ENCODE data around the gene PSKH1. TPM values are rescaled to one million over a fixed set of nuclear protein-coding genes. Genes with fewer than 3 reads are reported as not detected.

Gene PSKH1
- total RNA-seq, 2 experiments from 2014 or later, result 21.0 to 21.6 TPM

GRCh38 chr16:67942510-67943255 lies 49.6 kb downstream of the PSKH1 start:
- Mint-ChIP-seq H3K36me3 (peaks cover 10% of the 10 kb centered on the region), H3K27ac (no peak overlapping the region), H3K27me3 (no peaks in the 10 kb centered on the region), H3K4me1 (peaks cover 27% of the 10 kb centered on the region), H3K9me3 (ENCODE audit: low read depth) (no peaks in the 10 kb centered on the region), H3K4me3 (no peak overlapping the region)
- CTCF ChIA-PET, result interaction anchor here (0.6 to 5.2 kb wide), 13 partner anchors 8 to 139 kb away, joined by 3 to 28 read pairs (median 4); partner anchors contain the start of gene NRN1L
- no peak for ATAC-seq
- DNase-seq, result no peak

- H3K9me3 Mint-ChIP-seq (ENCODE audit: low read depth), result no peaks in the 10 kb centered on the region
These were observed 50.2 kb downstream of the PSKH1 start for GRCh38 chr16:67943256-67943618.

GRCh38 chr16:67943619-67944504 lies 50.8 kb downstream of the PSKH1 start, which contains the start of gene LCAT:
Gene LCAT, minus strand, starts transcription at chr16:67944120. Its CDS starts 19 bp downstream, at chr16:67944101.
- Mint-ChIP-seq H3K4me3 (no peak within 1 kb of the TSS), H3K36me3 (peaks cover 11% of the 10 kb centered on the region), H3K4me1 (peaks cover 27% of the 10 kb centered on the region), H3K27me3 (no peaks in the 10 kb centered on the region), H3K27ac (peak within 1 kb of the TSS; percentile 59), H3K9me3 (ENCODE audit: low read depth) (no peaks in the 10 kb centered on the region)
- ATAC-seq (no peak), DNase-seq (no peak)
- CTCF ChIA-PET, result interaction anchor here (1.7 kb wide), 1 partner anchor 9 kb away, joined by 6 read pairs; no protein-coding TSS in a partner anchor

More at GRCh38 chr16:67943256-67943618, 50.2 kb downstream of the PSKH1 start:
- Mint-ChIP-seq H3K27me3 (no peaks in the 10 kb centered on the region), H3K27ac (no peak overlapping the region), H3K4me1 (peaks cover 27% of the 10 kb centered on the region), H3K36me3 (peaks cover 10% of the 10 kb centered on the region), H3K4me3 (no peak overlapping the region)
- CTCF ChIA-PET, result interaction anchor here (1.7 to 5.2 kb wide), 2 partner anchors 60 to 136 kb away, joined by 3 to 28 read pairs; partner anchors contain the start of gene NRN1L
- ATAC-seq, result no peak
- DNase-seq, result no peak

- H3K4me3 Mint-ChIP-seq, result no peak overlapping the region
- H3K27ac Mint-ChIP-seq, result no peak overlapping the region
- DNase-seq (no peak), ATAC-seq (no peak)
- H3K9me3 Mint-ChIP-seq (ENCODE audit: low read depth), result no peaks in the 10 kb centered on the region
- H3K36me3 Mint-ChIP-seq, result peaks cover 13% of the 10 kb centered on the region
- H3K27me3 Mint-ChIP-seq, result no peaks in the 10 kb centered on the region
- CTCF ChIA-PET, result interaction anchor here (0.5 to 1.7 kb wide), 2 partner anchors 10 to 282 kb away, joined by 4 to 6 read pairs; no protein-coding TSS in a partner anchor
- H3K4me1 Mint-ChIP-seq, result peaks cover 19% of the 10 kb centered on the region
These were observed 51.8 kb downstream of the PSKH1 start for GRCh38 chr16:67944690-67945391.

- Mint-ChIP-seq H3K36me3 (peaks cover 13% of the 10 kb centered on the region), H3K9me3 (ENCODE audit: low read depth) (no peaks in the 10 kb centered on the region), H3K27me3 (no peaks in the 10 kb centered on the region), H3K4me3 (no peak overlapping the region), H3K4me1 (peaks cover 13% of the 10 kb centered on the region), H3K27ac (no peak overlapping the region)
- DNase-seq, result no peak
- CTCF ChIA-PET, result interaction anchor here (0.5 to 1.7 kb wide), 2 partner anchors 10 to 281 kb away, joined by 4 to 6 read pairs; no protein-coding TSS in a partner anchor
- no peak for ATAC-seq
These were observed 52.4 kb downstream of the PSKH1 start for GRCh38 chr16:67945392-67945933.

- no peak overlapping the region for H3K4me3 Mint-ChIP-seq
- ATAC-seq (no peak), DNase-seq (no peak)
- no peaks in the 10 kb centered on the region for H3K9me3 Mint-ChIP-seq (ENCODE audit: low read depth)
- H3K27me3 Mint-ChIP-seq, result no peaks in the 10 kb centered on the region
- peaks cover 10% of the 10 kb centered on the region for H3K4me1 Mint-ChIP-seq
- CTCF ChIA-PET, result interaction anchor here (1.2 kb wide), 1 partner anchor 95 kb away, joined by 3 read pairs; no protein-coding TSS in a partner anchor
- H3K27ac Mint-ChIP-seq, result no peak overlapping the region
- peaks cover 13% of the 10 kb centered on the region for H3K36me3 Mint-ChIP-seq
These were observed 53.1 kb downstream of the PSKH1 start for GRCh38 chr16:67946128-67946569.

- H3K9me3 Mint-ChIP-seq (ENCODE audit: low read depth), result no peaks in the 10 kb centered on the region
- no peak for ATAC-seq
- H3K27me3 Mint-ChIP-seq, result no peaks in the 10 kb centered on the region
These were observed 54.0 kb downstream of the PSKH1 start for GRCh38 chr16:67946966-67947558.

GRCh38 chr16:67948015-67948414 lies 55.0 kb downstream of the PSKH1 start:
- CTCF ChIA-PET, result interaction anchor here (1.5 to 2.2 kb wide), 3 partner anchors 8 to 131 kb away, joined by 4 to 9 read pairs (median 6); no protein-coding TSS in a partner anchor
- H3K27ac Mint-ChIP-seq, result peak overlapping the region; percentile 6
- ATAC-seq (no peak), DNase-seq (no peak)
- H3K4me3 Mint-ChIP-seq, result no peak overlapping the region
- no peaks in the 10 kb centered on the region for H3K9me3 Mint-ChIP-seq (ENCODE audit: low read depth)
- no peaks in the 10 kb centered on the region for H3K27me3 Mint-ChIP-seq
- peaks cover 4% of the 10 kb centered on the region for H3K4me1 Mint-ChIP-seq
- H3K36me3 Mint-ChIP-seq, result peaks cover 15% of the 10 kb centered on the region

More at GRCh38 chr16:67946966-67947558, 54.0 kb downstream of the PSKH1 start:
- H3K36me3 Mint-ChIP-seq, result peaks cover 15% of the 10 kb centered on the region
- CTCF ChIA-PET, result interaction anchor here (1.2 to 2.2 kb wide), 3 partner anchors 64 to 131 kb away, joined by 3 to 6 read pairs (median 4); no protein-coding TSS in a partner anchor
- H3K4me1 Mint-ChIP-seq, result peaks cover 4% of the 10 kb centered on the region
- no peak overlapping the region for H3K27ac Mint-ChIP-seq
- no peak overlapping the region for H3K4me3 Mint-ChIP-seq
- DNase-seq, result no peak

GRCh38 chr16:67949645-67950044 lies 56.6 kb downstream of the PSKH1 start:
- ATAC-seq, result no peak
- H3K27ac Mint-ChIP-seq, result no peak overlapping the region
- no peaks in the 10 kb centered on the region for H3K9me3 Mint-ChIP-seq (ENCODE audit: low read depth)
- no peak overlapping the region for H3K4me3 Mint-ChIP-seq
- peaks cover 4% of the 10 kb centered on the region for H3K4me1 Mint-ChIP-seq
- peaks cover 23% of the 10 kb centered on the region for H3K36me3 Mint-ChIP-seq
- CTCF ChIA-PET, result interaction anchor here (2.2 kb wide), 1 partner anchor 10 kb away, joined by 9 read pairs; no protein-coding TSS in a partner anchor
- H3K27me3 Mint-ChIP-seq, result no peaks in the 10 kb centered on the region
- no peak for DNase-seq

GRCh38 chr16:67950335-67950843 lies 57.3 kb downstream of the PSKH1 start:
- Mint-ChIP-seq H3K4me3 (no peak overlapping the region), H3K36me3 (peaks cover 18% of the 10 kb centered on the region), H3K9me3 (ENCODE audit: low read depth) (no peaks in the 10 kb centered on the region), H3K27ac (no peak overlapping the region), H3K4me1 (peaks cover 4% of the 10 kb centered on the region), H3K27me3 (no peaks in the 10 kb centered on the region)
- ATAC-seq (no peak), DNase-seq (no peak)
- CTCF ChIA-PET, result interaction anchor here (1.2 kb wide), 1 partner anchor 8 kb away, joined by 3 read pairs; no protein-coding TSS in a partner anchor

- peaks cover 4% of the 10 kb centered on the region for H3K4me1 Mint-ChIP-seq
- CTCF ChIA-PET, result interaction anchor here (1.2 kb wide), 1 partner anchor 9 kb away, joined by 3 read pairs; no protein-coding TSS in a partner anchor
- H3K4me3 Mint-ChIP-seq, result no peak overlapping the region
- ATAC-seq (no peak), DNase-seq (no peak)
- no peaks in the 10 kb centered on the region for H3K27me3 Mint-ChIP-seq
- H3K9me3 Mint-ChIP-seq (ENCODE audit: low read depth), result no peaks in the 10 kb centered on the region
- H3K27ac Mint-ChIP-seq, result no peak overlapping the region
- H3K36me3 Mint-ChIP-seq, result peaks cover 14% of the 10 kb centered on the region
These were observed 58.4 kb downstream of the PSKH1 start for GRCh38 chr16:67951485-67951884.

All from activated CD8-positive, alpha-beta memory T cell treated with anti-CD3 and anti-CD28 coated beads, Interleukin-2, amount 10 ng/mL, durations not matched to agents 7 days and 5 days (primary cell).